ENCODE measurements around the gene SYTL3.

GRCh38 chr6:158680481-158680880 lies 30.6 kb downstream of the SYTL3 start:
- TF ChIP-seq CTCF (IDR thresholded peaks at IDR 0.05), result no peak
- no peak for TF ChIP-seq EP300 (IDR thresholded peaks at IDR 0.05)

Data from stomach (tissue), 4 donors.